CD14-positive monocyte (primary cell): ENCODE measurements around the gene VAMP3. TPM values are rescaled to one million over a fixed set of nuclear protein-coding genes. Genes with fewer than 3 reads are reported as not detected.

Source experiments
- DNase-seq, 3 donors: peaks; one replicate each; pipeline ENCODE4 v3.0.0-alpha.2; 2011 to 2022
- H2AFZ ChIP-seq: 2 replicates; pipeline ENCODE4 v1.6.0; 2012; ENCODE audit warnings: mild to moderate bottlenecking, low read depth, low read length, inconsistent platforms; ENCODE audit not compliant: insufficient read depth, poor library complexity, severe bottlenecking
- H3K27ac ChIP-seq, 2 donors: 1 replicate in 1 of 2; 2 replicates in 1 of 2; pipeline ENCODE4 v1.5.1; 2012 to 2013; ENCODE audit warnings: low read length in 2 of 2, control low read depth in 1 of 2, inconsistent platforms in 1 of 2, low read depth in 1 of 2, mild to moderate bottlenecking in 1 of 2
- H3K27me3 ChIP-seq, 2 donors: one replicate each; pipeline versions ENCODE4 v1.6.0 to v1.6.1; 2011 to 2013; ENCODE audit warnings: low read length in 2 of 2; ENCODE audit not compliant: control insufficient read depth in 2 of 2, insufficient read depth in 2 of 2
- H3K36me3 ChIP-seq, 2 donors: replicated peaks in 1 of 2; 1 replicate in 1 of 2; 2 replicates in 1 of 2; pipeline versions ENCODE4 v1.5.1 to v1.6.1; 2012 to 2013; ENCODE audit warnings: low read length in 2 of 2, control low read depth in 1 of 2, inconsistent platforms in 1 of 2, mild to moderate bottlenecking in 1 of 2; ENCODE audit not compliant: insufficient read depth in 2 of 2, control insufficient read depth in 1 of 2
- H3K4me1 ChIP-seq, 2 donors: 1 replicate in 1 of 2; 2 replicates in 1 of 2; pipeline versions ENCODE4 v1.5.1 to v1.6.1; 2012 to 2013; ENCODE audit warnings: low read length in 2 of 2, control low read depth in 1 of 2, inconsistent platforms in 1 of 2, mild to moderate bottlenecking in 1 of 2, moderate library complexity in 1 of 2; ENCODE audit not compliant: insufficient read depth in 2 of 2, control insufficient read depth in 1 of 2
- H3K4me2 ChIP-seq: replicated peaks from 2 replicates; pipeline ENCODE3; 2012; ENCODE audit warnings: low read length, moderate library complexity, mild to moderate bottlenecking; ENCODE audit not compliant: poor library complexity, severe bottlenecking; ENCODE audit errors: extremely low read depth
- H3K4me3 ChIP-seq, 3 experiments: fragments of 200-600 bp in 1 of 3; sonication (generic) in 1 of 3; replicated peaks in 1 of 3; 1 replicate in 2 of 3; 2 replicates in 1 of 3; pipeline ENCODE4 v1.5.1; 2011 to 2013; ENCODE audit warnings: low read length in 3 of 3, mild to moderate bottlenecking in 3 of 3, control low read depth in 2 of 3, low read depth in 2 of 3, inconsistent platforms in 1 of 3, moderate library complexity in 1 of 3
- H3K79me2 ChIP-seq: 2 replicates; pipeline ENCODE4 v1.6.0; 2012; ENCODE audit warnings: mild to moderate bottlenecking, control low read depth, inconsistent platforms, low read length, moderate library complexity; ENCODE audit not compliant: insufficient read depth
- H3K9ac ChIP-seq: 2 replicates; pipeline ENCODE4 v1.6.0; 2017; ENCODE audit warnings: low read length, mild to moderate bottlenecking; ENCODE audit not compliant: insufficient read depth, poor library complexity, severe bottlenecking
- H3K9me3 ChIP-seq, 2 donors: replicated peaks in 1 of 2; 1 replicate in 1 of 2; 2 replicates in 1 of 2; pipeline versions ENCODE4 v1.5.1 to v1.6.1; 2012 to 2013; ENCODE audit warnings: low read length in 2 of 2, control low read depth in 1 of 2; ENCODE audit not compliant: control insufficient read depth in 1 of 2, insufficient read depth in 1 of 2
- H4K20me1 ChIP-seq: 2 replicates; pipeline ENCODE4 v1.6.0; 2012; ENCODE audit warnings: mild to moderate bottlenecking, low read length, control low read depth, moderate library complexity; ENCODE audit not compliant: insufficient read depth
- H3K27ac Mint-ChIP-seq, 7 donors: one replicate each; pipeline ENCODE4 v1.8.0; 2020; ENCODE audit warnings: mild to moderate bottlenecking in 7 of 7, mixed read lengths in 7 of 7, moderate library complexity in 6 of 7, inconsistent platforms in 2 of 7
- H3K27me3 Mint-ChIP-seq, 3 donors: one replicate each; pipeline ENCODE4 v1.8.0; 2021 to 2022; ENCODE audit warnings: low read depth in 3 of 3, mild to moderate bottlenecking in 3 of 3, mixed read lengths in 3 of 3, moderate library complexity in 3 of 3, inconsistent platforms in 1 of 3
- H3K36me3 Mint-ChIP-seq, 2 donors: one replicate each; pipeline ENCODE4 v1.8.0; 2020; ENCODE audit warnings: mixed read lengths in 2 of 2, inconsistent platforms in 1 of 2, mild to moderate bottlenecking in 1 of 2
- H3K4me1 Mint-ChIP-seq: one replicate; pipeline ENCODE4 v1.8.0; 2020; ENCODE audit warnings: mild to moderate bottlenecking, mixed read lengths
- H3K4me3 Mint-ChIP-seq, 2 donors: one replicate each; pipeline ENCODE4 v1.8.0; 2020; ENCODE audit warnings: mild to moderate bottlenecking in 2 of 2, mixed read lengths in 2 of 2, moderate library complexity in 1 of 2
- H3K9me3 Mint-ChIP-seq, 7 donors: one replicate each; pipeline ENCODE4 v1.8.0; 2020 to 2022; ENCODE audit warnings: mixed read lengths in 7 of 7, mild to moderate bottlenecking in 6 of 7, moderate library complexity in 6 of 7, inconsistent platforms in 2 of 7
- CTCF ChIP-seq: fragments of 200-600 bp; IDR thresholded peaks from one replicate; pipeline ENCODE4 v1.8.0; 2022; ENCODE audit warnings: antibody characterized with exemption, mild to moderate bottlenecking
- WGBS: methylation state at CpG from one replicate; pipeline ENCODE4 v1.1.5; 2013; ENCODE audit warnings: missing lambda C conversion rate; ENCODE audit not compliant: insufficient coverage; 5-methylcytosine and 5-hydroxymethylcytosine counted together
- intact Hi-C, 2 donors: fragments of 100-400 bp; cut with micrococcal nuclease; formaldehyde crosslinking; loops; one replicate each; pipeline versions ENCODE4 v1.15.0 to v1.15.1; 2023
- polyA minus RNA-seq: library from RNA; depleted of rRNA, polyadenylated mRNA; stranded (reverse); fragments of >200 nt; gene quantifications from 2 replicates; pipeline ENCODE4 v1.2.3, GENCODE V29; 2012
- polyA plus RNA-seq, 3 donors: library from polyadenylated mRNA; depleted of rRNA in 1 of 3; unstranded in 2 of 3; stranded (reverse) in 1 of 3; fragments of 300-500 nt in 2 of 3; fragments of >200 nt in 1 of 3; fragmentation: Illumina TruSeq in 2 of 3; gene quantifications; 1 replicate in 2 of 3; 2 replicates in 1 of 3; pipeline ENCODE4 v1.2.3, GENCODE V29; 2012 to 2021
- total RNA-seq, 12 experiments: library from RNA in 1 of 12; stranded (reverse) in 1 of 12; fragments of 120-200 nt in 1 of 12; gene quantifications; one replicate each; pipeline ENCODE4 v1.2.4 and lab custom pipeline; 2013 to 2026; ENCODE audit warnings: mixed read lengths in 6 of 12, inconsistent platforms in 1 of 12

The VAMP3 gene
- total RNA-seq (2013): 138 TPM
- 100 to 1,000 TPM; 106 to 149 (median 138) TPM for polyA plus RNA-seq
- 40.6 and 61.7 TPM in 2 replicates for polyA minus RNA-seq
- 92.8 to 189 (median 143) reads per million in 11 experiments for total RNA-seq (lab: John Stamatoyannopoulos, UW)

- Mint-ChIP-seq H3K4me1 (peaks cover 51% of the 10 kb centered on the region), H3K4me3 (peak within 1 kb of the TSS; percentile 88 to 92), H3K9me3 (no peaks in the 10 kb centered on the region), H3K27ac (peak within 1 kb of the TSS; percentile 98 to 100 (median 99)), H3K36me3 (peaks cover 32 to 38% of the 10 kb centered on the region in 2 donors), H3K27me3 (no peaks in the 10 kb centered on the region)
- peak within 1 kb of the TSS; percentile 72 to 94 (median 91) for H3K4me3 ChIP-seq
- TF ChIP-seq CTCF: no peak
- H3K27ac ChIP-seq: peak within 1 kb of the TSS; percentile 94 to 99
- H3K36me3 ChIP-seq: peaks cover 6 to 32% of the 10 kb centered on the region in 2 donors
- peak; percentile 73 to 90 (median 85) for DNase-seq
- H3K9me3 ChIP-seq: no peaks in the 10 kb centered on the region
- peak within 1 kb of the TSS; percentile 95 for H3K4me2 ChIP-seq
- peak within 1 kb of the TSS; percentile 92 for H3K9ac ChIP-seq
- peaks cover 21% of the 10 kb centered on the region for H4K20me1 ChIP-seq
- peaks cover 39 to 47% of the 10 kb centered on the region in 2 donors for H3K4me1 ChIP-seq
- intact Hi-C loops: loop anchor here (1.0 to 10.0 kb wide), 4 partner anchors 11 to 194 kb away; partner anchors contain the start of genes PARK7 (in 1 of the 2) and PER3 (in 1 of the 2)
- no peaks in the 10 kb centered on the region for H3K27me3 ChIP-seq
- peak within 1 kb of the TSS; percentile 73 for H2AFZ ChIP-seq
- WGBS: under 1% methylated on average over 91 of the region's 97 CpGs
- peaks cover 46% of the 10 kb centered on the region for H3K79me2 ChIP-seq
Measured at GRCh38 chr1:7770997-7771822, at the start of gene VAMP3. Gene VAMP3 (plus strand): TSS chr1:7771296. CDS start chr1:7771384, 88 bp downstream.

GRCh38 chr1:7721940-7722669 lies 49.0 kb upstream of the VAMP3 start:
- TF ChIP-seq CTCF: no peak
- Histone ChIP-seq H2AFZ (no peak overlapping the region), H3K4me1 (peaks cover 7 to 8% of the 10 kb centered on the region in 2 donors), H3K79me2 (no peaks in the 10 kb centered on the region), H3K36me3 (no peaks in the 10 kb centered on the region), H3K27ac (no peak overlapping the region), H3K4me3 (no peak overlapping the region), H3K27me3 (no peaks in the 10 kb centered on the region), H4K20me1 (no peaks in the 10 kb centered on the region), H3K4me2 (no peak overlapping the region), H3K9ac (no peak overlapping the region), H3K9me3 (no peaks in the 10 kb centered on the region)
- no peak for DNase-seq
- Mint-ChIP-seq H3K4me1 (peaks cover 12% of the 10 kb centered on the region), H3K9me3 (no peaks in the 10 kb centered on the region), H3K36me3 (no peaks in the 10 kb centered on the region), H3K27me3 (peaks cover 0 to 2% (median 0%) of the 10 kb centered on the region in 3 donors), H3K4me3 (no peak overlapping the region), H3K27ac (no peak overlapping the region)
- intact Hi-C loops: no loop called here
- WGBS: no CpG with 5 or more reads among the region's 5 CpGs
